Medulla oblongata (tissue), 1 donor: ENCODE data around the gene UBE2D2.

Experiments used
- DNase-seq: peaks from one replicate; pipeline ENCODE4 v3.0.0-alpha.2; 2015; ENCODE audit errors: extremely low spot score

The UBE2D2 gene

DNA sequence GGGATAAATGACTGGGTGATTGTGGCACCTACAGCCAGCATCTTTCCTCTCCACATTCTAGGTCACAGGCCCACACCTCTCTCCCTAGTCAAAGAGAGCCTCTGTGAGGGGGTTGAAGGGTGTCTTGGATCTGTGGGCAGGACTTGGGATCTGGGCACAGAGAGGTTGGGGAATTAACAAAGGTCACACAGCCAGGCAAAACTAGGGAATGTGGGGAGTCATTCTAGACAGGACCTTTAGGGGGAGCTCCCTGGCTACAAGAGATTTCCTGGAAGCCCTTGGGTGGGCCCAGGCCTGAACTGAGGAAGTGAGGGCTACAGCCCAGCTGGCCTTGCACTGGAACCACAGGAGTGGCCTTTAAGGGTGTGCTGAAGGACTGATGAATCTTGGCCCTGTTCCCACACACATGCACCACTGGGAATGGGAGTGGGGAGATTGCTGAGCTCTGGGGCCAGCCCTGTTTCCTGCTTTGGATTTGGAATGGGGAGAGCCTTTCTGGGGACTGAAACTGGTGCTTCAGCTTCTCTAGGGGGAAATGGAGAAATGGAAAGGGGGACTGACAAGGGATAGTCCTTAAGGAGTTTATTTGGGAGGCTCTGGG lies 74.6 kb downstream of the UBE2D2 start:
- peak; percentile 82 for DNase-seq

DNA sequence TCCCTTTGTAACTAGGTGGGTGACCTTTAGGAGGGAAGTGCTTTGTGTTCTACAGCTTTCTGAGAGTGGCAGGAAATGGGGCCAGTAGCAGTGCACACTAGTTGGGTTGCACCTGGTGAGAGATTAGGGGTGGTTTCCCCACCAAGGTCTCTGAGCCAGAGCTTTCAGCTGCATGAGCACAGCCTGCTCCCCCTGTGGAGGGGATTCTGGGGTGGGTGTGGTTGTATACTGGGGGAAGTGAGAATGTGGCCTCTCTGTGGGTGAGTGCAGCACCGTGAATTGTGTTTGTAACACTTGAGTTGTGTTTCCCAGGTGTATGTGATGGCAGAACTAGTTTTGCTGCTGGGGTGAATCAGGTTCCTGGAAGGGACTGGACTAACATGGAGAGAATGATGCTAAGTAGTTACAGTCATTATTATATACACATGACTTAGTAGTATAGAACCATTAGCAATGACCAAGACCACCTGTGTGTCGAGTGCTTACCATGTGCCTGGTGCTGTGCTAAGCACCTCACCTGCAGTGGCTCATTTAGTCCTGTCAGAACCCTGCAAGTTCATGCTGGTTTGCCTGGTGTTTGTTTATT lies 75.2 kb downstream of the UBE2D2 start:
- DNase-seq: no peak

DNA sequence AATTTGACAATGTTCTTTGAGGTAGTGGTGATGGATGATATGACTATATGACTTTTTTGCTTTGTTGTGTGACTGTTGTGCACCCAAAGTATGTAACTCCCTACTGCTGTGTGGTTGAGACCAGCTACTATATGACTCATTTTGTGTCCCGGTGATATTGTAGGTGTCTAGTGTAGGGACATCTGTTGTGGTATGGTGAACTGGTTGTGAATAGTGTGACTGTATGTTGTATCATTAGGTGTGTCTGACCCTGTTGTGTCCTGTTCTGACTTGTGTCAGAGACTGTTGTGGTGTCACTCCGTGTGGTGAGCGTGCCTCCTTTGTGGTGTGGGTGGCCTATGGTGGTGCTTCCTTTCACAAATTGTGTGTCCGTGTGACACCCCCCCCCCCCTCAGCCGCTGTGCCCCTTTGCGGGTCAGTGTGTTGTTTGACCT lies 75.9 kb downstream of the UBE2D2 start:
- DNase-seq: peak; percentile 39

DNA sequence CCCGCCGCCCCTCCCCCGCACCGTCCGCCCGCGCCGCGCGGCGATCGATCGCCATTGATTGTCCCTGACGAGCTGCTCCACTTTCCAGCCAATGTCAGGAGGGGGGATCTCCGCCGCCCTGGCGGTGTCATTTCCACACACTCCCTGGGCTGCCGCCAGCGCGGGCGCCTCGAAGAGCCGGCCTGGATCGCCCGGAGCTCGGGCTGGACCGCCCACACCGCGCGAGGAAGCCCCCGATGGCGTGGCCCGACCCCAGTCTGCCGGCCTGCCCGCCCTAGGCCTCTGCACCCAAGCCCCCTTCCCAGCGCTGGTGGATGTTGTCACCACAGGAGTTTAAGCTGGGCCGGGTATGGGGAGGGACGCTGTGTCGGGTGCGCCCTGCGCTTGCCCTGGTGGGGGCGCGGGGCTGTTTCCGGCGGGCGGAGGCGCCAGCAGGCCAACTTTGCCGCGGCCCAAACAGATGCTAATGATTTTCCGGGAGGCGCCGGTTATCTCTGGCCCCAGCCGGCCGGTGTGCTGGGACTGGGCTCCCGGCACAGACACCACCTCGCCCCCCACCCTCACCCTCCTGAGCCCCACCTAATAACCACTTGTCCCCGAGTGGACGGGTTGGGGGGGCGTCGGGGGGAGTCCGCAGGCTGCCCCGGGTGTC lies 76.4 kb downstream of the UBE2D2 start:
- peak; percentile 83 for DNase-seq

DNA sequence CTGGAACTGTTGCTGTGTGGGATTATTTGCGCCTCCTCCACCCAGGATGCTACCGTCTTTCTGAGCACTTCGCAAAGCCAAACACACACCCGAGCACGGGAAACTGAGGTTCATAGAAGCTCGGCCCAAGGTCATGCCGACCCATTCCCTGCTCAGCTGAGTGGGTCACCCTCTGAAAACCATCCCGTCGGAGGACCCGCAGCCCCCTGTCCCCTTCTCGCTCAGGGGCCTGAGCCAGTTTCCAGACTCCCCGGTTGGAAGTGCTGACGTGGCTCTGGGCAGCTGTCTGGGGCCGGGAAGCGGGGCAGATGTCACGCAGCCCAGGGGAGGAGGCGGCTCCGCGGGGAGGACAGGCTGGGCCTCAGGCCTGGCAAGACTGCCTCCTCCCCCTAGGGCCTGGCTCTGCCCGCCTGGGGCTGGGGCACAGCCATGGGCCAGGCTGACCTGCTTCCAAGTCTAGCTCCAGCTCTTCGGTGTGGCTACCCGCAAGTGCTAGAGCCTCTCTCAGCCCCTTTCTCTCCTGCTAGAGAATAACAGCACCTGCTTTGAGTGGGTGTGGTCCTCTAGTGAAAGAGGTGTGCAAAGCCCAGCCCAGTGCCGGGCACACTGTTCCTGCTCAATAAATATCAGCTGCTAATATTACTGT lies 77.1 kb downstream of the UBE2D2 start:
- peak; percentile 94 for DNase-seq

DNA sequence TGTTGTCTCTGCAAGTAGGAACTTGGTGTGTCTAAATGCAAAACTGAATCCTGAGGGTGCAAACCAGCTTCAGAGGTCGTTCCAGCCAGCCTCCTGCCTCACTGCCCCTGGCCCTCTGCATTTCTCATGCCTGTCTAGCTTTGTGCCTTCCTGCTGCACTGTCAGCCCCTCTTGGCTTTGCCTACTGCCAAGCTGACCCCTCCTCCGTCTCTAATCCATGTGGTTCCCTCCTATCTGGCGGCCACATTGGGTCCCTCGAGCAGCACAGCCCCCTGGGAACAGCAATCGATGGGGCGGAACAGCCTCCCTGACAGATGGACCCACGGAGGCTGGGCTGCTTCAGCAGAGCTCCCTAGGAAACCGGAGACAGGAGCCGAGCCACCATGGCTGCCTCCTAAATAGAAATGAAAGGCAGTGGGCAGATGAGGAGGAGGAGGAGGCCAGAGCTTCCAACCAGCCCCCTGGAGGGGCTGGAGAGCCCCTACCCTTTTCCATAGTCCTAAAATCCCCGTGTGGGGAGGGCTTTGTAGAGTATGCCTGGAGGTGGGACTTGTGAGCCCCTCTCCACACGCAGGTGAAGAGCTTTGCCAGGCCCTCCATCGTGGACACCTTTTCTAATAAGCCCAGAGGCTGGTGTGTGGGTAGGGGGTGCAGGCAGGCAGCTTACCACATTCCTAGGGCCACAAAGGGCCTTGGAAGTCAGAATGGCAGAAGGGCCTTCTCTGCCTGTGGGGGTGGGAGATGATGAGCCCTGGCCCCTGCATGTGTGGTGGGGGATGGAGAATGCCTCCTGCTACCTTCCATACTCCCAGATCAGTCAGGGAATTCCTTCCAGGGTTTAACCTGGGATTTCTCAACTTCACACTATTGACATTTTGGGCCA lies 77.8 kb downstream of the UBE2D2 start:
- DNase-seq: no peak

DNA sequence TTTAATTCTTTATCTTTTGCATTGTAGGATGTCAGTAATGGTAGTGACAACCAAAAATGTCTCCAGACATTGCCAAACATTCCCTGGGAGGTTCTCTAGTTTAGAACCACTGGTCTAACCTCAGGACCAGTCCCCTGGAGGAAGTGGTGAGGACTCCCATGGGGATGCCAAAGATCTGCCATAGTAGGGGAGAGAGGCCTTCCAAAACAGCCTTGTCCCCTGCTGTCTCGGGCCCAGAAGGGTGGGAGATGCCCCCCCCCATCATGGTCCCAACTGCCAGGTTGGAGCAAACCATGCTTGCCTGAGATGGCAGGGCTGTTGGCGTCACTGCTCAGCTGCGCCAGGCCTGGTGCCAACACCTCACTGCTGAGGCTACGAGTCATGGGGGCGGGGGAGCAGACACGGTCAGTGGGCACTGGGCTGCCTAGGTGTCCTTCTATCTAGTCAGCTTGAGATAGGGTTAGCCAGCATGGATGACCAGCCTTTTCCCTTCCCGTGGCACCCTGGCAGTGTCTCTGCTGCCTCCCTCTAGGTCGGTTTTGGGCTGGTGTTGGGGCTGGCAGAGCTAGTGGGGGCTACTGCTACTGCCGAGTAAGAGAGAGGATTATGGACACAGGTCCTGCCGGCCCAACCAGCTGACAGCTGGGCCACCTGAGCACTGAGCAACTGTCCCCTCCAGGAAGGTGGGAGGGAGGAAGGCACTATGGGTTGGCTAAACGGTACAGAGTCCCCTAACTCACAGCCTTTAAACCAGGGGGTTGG lies 78.7 kb downstream of the UBE2D2 start:
- peak; percentile 66 for DNase-seq

DNA sequence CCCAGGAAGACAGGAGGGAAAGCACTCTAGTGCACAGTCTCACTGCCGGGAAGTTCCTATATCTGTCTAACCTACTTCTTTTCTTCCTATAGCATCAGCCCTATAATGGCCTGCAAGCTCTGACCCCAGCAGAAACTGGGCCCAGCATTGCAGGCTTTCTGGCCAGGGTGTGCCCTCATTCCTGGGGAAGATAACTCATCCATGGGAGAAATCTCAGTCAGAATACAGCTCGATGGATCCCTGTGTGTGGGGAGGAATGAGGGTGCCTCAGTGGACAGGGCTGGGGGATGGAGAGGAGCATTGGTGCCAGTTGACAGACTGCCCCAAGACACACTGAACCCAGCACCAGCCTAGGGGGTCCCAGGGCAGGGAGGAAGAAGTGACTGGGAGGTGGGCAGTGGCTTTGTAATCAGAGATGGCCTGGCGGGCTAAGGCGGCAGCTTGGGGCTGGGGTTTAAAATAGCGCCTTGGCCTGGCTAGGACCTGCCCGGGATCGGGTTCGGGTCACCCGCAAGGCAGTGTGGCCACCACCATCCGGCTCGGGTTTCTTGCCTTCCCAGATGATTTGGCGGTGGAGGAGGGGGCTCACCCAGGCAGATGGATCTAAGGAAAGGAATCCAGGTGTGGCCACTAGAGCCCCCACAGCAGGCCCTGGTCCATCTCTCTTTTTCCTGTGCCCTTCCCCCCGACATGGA lies 79.4 kb downstream of the UBE2D2 start:
- DNase-seq: no peak

DNA sequence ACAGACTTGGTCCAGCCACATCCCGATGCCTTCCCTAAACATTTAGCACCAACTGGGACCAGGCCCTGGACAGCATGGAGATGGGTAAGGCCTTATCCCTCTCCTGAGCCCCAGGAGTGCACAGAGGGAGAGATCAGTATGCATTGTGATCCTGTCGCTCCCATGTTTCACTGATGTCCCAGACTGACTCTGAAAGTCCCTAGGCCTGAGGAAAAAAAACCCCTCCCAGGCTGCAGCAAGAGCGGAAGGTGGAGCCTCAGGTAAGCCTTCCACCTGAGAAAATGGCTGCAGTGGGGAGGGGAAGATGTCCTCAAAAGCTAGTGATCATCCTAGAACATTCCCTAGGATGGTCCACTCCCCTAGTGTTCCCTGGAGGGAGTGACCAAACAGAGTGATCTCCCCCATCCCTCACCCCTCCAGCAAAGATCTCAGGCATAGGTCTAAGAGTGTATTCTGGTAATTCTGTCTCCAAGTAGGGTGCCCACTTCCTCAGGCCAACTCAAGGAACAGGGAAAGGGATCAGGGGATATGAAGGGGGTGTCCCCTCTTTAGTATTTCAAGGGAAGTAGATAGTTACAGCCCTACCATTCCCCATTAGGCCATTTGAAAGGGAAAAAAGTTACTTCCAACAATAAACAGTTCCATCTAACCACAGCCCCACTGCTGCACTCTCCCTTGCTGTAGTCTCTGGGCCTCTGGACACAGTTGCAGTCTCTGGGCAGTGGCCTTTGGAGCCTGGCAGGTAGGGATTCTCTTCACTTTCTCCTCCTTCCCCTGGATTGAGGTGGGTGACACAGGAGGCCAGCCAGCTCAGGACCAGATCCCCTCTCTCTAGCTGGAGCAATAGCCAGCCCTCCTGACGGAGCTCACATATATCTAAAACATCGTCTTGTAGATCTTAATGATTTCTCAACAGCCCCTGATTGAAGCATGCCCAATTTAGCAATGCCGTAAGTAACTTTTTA lies 80.3 kb downstream of the UBE2D2 start:
- DNase-seq: no peak

DNA sequence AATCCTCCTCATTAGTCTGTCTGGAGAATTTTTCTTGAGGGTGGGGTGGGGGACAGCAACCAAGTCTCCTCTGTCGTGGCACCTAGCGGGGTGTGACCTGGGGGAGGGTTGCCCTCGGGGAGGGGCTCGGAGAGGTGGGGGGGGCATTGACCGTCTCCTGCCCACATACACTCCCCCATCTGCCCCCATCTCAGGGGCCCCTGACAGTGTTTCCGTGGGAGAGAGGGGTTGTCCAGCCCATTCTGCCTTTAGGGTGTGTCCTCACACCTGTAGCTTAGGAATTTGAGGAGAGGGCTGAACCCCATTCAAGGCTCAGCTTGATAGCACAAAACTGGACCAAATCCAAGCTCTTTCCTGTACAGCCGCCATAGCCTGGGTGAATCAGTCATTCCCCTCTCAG lies 81.1 kb downstream of the UBE2D2 start:
- no peak for DNase-seq

DNA sequence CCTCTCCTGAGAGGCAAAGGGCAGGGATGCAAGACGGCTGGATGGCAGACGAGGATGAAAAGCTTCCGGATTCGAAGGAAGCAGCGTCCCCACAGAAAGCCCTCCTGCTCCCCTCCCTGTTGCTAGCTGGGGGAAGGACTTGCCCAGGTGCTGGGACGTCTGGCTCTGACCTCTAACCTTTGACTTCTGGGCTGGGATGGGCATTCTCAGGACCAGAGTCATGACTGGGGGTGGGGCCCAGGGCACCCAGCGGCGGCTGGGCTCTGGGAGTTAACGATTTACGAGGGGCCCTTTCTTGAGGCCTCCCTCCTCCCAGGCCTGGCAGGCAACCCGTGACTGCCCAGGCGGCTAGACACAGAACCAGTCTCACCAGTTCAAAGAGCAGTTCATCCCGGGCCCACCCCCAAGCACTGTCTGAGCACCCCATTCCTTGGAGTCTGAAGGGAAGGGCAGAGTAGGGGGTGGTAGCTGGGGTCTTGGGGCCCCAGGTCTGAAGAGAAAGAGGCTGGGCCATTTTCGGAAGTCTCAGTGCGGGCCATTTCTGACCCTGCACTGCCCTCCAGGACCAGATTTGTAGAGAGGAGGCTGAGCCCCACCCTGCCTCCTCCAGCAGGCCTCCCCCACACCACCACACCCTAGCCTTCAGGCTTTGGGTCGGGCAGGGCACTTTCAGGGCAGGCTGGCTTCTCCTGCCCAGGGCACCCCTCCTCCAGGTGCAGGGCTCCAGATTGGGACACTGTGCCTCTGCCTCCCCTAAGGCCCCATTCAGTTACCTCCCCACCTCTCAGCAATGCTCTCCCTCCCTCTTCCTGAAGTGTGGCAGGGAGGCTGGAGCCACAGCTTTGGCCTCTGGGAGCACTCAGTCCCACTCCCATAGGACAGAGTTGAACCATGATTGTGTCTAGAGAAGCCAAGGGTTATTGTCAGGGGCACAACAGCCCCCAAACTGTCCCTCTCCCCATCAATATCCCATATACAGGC lies 82.0 kb downstream of the UBE2D2 start:
- DNase-seq: no peak

DNA sequence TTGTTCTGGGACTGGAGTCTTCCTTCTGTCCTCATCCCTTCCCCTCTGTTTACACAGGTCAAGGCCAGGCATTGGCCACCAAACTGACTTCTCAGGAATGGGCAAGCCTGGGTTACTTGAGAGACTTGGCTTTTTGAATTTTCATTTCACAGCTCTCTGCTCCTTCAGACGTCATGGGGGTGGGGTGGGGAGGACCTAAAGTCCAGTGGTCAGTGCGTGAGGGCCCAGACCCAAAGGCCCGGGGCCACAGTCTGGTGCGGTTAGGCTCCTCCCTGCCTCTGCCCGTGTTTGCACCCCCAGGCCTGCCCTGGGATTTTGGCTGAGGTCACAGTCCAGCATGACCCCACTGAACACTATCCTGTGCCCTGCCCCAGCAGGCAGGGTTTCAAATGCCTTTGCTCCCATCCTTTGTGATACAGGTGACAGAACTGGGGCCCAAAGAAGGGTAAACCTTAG lies 82.9 kb downstream of the UBE2D2 start:
- no peak for DNase-seq

DNA sequence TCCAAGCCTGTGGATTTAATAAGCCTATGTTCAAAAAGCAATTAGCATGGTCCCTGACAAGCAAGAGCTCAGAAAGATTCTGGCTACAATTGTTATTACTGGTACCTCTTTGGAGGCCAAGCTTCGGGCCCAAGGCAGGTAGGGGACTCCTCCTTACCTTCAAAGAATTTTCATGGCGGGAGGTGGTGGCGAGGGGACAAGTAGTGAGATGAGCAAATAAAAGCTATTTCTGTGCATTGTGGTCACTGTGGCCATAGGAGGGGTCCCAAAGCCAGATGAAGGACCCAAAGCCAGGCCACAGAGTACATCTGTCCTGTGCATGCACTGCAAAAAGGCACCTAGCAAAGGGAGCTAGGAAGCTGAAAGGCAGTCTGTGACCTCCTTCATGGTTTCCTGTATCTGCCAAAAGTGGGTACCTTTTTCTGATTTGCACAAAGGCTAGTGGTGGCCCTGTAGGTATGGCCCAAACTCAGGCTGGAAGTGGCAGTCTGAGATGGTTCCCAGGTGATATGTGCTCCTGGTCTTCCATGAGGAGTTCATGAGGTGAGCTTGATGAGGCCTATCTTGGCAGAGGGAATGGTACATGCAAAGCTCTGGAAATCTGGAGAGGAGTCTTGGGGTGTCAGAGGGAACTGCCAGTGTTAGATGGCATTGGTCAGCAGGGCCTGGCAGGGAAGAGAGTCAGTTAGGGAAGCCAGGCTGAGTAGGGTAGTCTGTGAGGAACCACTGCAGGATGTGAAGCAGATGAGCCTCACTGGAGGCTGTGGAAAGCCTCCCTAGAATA lies 83.7 kb downstream of the UBE2D2 start:
- no peak for DNase-seq

DNA sequence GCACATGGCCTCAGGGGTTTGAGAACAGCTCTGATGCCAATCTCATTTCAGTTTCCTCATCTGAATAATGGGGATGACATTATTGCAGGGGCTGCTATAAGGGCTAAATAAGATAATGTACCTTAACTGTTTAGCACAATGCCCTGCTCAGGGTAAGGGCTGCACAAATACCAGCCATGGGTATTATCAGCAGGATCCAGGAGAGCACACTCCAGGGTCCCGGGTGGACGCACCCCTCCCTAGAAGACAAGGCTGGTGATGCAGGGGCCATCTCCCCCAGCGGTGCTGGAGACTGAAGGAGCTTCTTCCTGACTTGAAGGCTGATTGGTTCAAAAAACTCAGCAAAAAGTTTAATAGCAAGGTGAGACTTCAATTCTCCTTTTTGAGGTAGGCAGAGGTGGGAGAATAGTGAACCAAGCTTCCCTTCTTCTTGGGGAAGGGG lies 84.3 kb downstream of the UBE2D2 start:
- no peak for DNase-seq

DNA sequence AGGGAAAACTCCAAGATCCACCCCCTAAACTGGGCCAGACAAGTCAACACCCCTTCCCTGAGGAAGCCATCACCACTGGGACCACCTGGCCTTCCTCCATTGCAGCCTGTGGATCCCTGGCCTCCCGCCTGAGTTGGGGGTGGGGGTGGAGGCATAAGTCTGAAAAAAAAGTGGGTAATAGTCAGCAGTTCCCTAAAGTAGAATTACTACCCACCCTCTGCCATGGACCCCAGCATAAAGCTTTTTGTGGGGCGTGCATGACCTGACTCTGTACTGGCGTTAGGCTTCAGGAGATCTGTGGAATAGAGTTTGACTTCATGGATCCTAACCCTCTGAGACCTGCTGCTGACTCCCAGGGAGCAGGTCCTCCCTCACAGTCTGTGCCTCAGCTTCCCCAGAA lies 85.0 kb downstream of the UBE2D2 start:
- no peak for DNase-seq

DNA sequence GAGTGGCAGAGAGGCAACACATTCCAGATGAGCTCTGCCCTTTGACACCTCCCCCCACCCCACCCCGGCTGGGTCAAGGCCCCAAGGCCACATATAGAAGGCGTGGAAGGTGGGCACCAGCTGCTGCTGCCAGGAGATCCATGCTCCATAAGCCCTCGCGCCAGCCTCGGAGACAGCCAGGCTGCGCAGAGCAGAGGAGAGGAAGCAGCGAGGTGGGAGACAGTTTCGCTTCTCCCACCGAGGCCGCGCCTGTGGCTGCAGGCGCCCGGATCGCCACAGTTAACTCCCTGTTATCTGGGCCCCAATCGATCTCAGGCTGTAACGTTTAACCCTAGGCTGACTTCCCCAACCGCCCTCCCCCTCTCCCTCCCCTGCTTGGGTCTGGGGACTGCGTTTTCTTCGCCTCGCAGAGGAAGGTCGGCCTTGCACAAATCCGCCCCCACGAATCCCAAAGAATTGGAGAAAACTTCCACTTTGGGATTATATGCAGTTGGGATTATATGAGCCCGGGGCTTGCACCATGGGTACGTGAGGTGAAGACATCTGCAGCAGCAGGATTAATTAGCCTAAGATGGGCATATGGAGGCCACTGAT lies 85.9 kb downstream of the UBE2D2 start:
- peak; percentile 41 for DNase-seq
